Ovary (tissue), 9 donors: Measurements from ENCODE around the gene CROCC2. TPM values are rescaled to one million over a fixed set of nuclear protein-coding genes. Genes with fewer than 3 reads are reported as not detected.
A peak's percentile ranks its signal among the peaks of the same experiment; 100 is the strongest.

Experiments
- DNase-seq, 5 donors: peaks; one replicate each; pipeline ENCODE4 v3.0.0-alpha.2; 2019 to 2020
- H3K27ac ChIP-seq, 2 donors: fragments of 200-600 bp; one replicate each; pipeline versions ENCODE4 v1.5.1 to v1.8.0; 2019 to 2022
- H3K27me3 ChIP-seq: fragments of 200-600 bp; one replicate; pipeline ENCODE4 v1.8.0; 2022
- H3K36me3 ChIP-seq: fragments of 200-600 bp; sonication (generic); one replicate; pipeline ENCODE4 v1.5.1; 2019
- H3K4me1 ChIP-seq: one replicate; pipeline ENCODE4 v1.8.1; 2013; ENCODE audit warnings: mild to moderate bottlenecking, moderate library complexity; ENCODE audit not compliant: insufficient read depth
- H3K4me3 ChIP-seq: fragments of 200-600 bp; sonication (generic); one replicate; pipeline ENCODE4 v1.5.1; 2017
- H3K9me3 ChIP-seq, 2 donors: fragments of 200-600 bp in 1 of 2; sonication (generic) in 1 of 2; one replicate each; pipeline versions ENCODE4 v1.5.1 to v1.8.1; 2013 to 2019; ENCODE audit warnings: mild to moderate bottlenecking in 1 of 2, moderate library complexity in 1 of 2
- CTCF ChIP-seq, 3 donors: fragments of 450-650 bp in 2 of 3; fragments of 200-600 bp in 1 of 3; IDR thresholded peaks; one replicate each; pipeline versions ENCODE4 v1.5.1 to v1.8.0; 2016 to 2022; ENCODE audit warnings: antibody characterized with exemption in 3 of 3, mild to moderate bottlenecking in 1 of 3
- EP300 ChIP-seq: sonication (generic); formaldehyde crosslinking; IDR thresholded peaks from one replicate; pipeline ENCODE4 v1.6.1; 2017; ENCODE audit warnings: antibody characterized with exemption
- POLR2A ChIP-seq: fragments of 450-650 bp; IDR thresholded peaks from one replicate; pipeline ENCODE4 v1.6.1; 2017; ENCODE audit warnings: antibody characterized with exemption, mild to moderate bottlenecking, moderate library complexity
- WGBS, 3 donors: extraction: QIAGEN DNeasy Blood & Tissue Kit in 1 of 3; methylation state at CpG; one replicate each; pipeline versions ENCODE4 v1.1.5 to v1.1.7; 2013 to 2017; 5-methylcytosine and 5-hydroxymethylcytosine counted together
- intact Hi-C, 4 donors: fragments of 100-400 bp; cut with DNase I; formaldehyde crosslinking; loops; one replicate each; pipeline versions ENCODE4 v1.11.0 to v1.15.1; 2022 to 2023
- polyA plus RNA-seq, 2 donors: library from polyadenylated mRNA; stranded (reverse); fragments of 200-250 nt in 1 of 2; fragments of 350-450 nt in 1 of 2; fragmentation: Illumina TruSeq in 1 of 2; extraction: RNeasy Lipid Tissue Mini Kit (QIAGEN cat#74804) in 1 of 2; gene quantifications; one replicate each; pipeline ENCODE4 v1.2.3, GENCODE V29; 2013 to 2014
- total RNA-seq, 7 donors: library from RNA; depleted of rRNA in 2 of 7; stranded (reverse); fragments of >200 nt in 2 of 7; fragmentation: NEBNext Ultra II Directional in 3 of 7; extraction: Animal tissue kit (Norgen Biotek cat#: 25700) in 3 of 7; gene quantifications; one replicate each; pipeline versions ENCODE4 v1.1.0 to v1.2.4, GENCODE V29; 2016 to 2023
- donor health status: DM: no; HTN: no; CAD: no; lungs with moderate emphysema.
- donor health status: DM: no; HTN: no; CAD: no.
- donor health status: Bipolar disorder and iron deficiency.
- donor health status: DM: yes; HTN: yes; CAD: no.
- donor health status: DM: no; HTN: no; CAD: no.
- donor health status: DM: yes; HTN: yes; CAD: no.

CROCC2 gene
- total and polyA plus RNA-seq, 9 donors: 0.15 to 6.1 (median 1.5) TPM; not detected in 1

- peak overlapping the region; percentile 53 to 83 for H3K27ac ChIP-seq
- H3K4me3 ChIP-seq: no peak overlapping the region
- 7 to 10% (median 8%) methylated on average over 28 of the region's 28 CpGs for WGBS, 3 donors
- DNase-seq: peak; percentile 88 to 96 (median 94)
- no peaks in the 10 kb centered on the region for H3K27me3 ChIP-seq
- H3K9me3 ChIP-seq: no peaks in the 10 kb centered on the region
- intact Hi-C loops: loop anchor here in 2 of 4 donors (5.0 kb wide), 2 partner anchors 37 to 852 kb away; partner anchors contain the start of gene SNED1 (in 1 of the 2)
- H3K36me3 ChIP-seq: no peaks in the 10 kb centered on the region
- H3K4me1 ChIP-seq: peaks cover 35% of the 10 kb centered on the region
- TF ChIP-seq EP300: no peak
- peak in 1 of 3 donors; percentile 8 for TF ChIP-seq CTCF (IDR thresholded peaks at IDR 0.05)
Measured at GRCh38 chr2:240960309-240960970, 54.3 kb downstream of the CROCC2 start.

- DNase-seq: no peak
- Histone ChIP-seq H3K4me1 (peaks cover 35% of the 10 kb centered on the region), H3K9me3 (no peaks in the 10 kb centered on the region), H3K36me3 (no peaks in the 10 kb centered on the region), H3K27ac (peak overlapping the region in 1 of 2 donors; percentile 83), H3K4me3 (no peak overlapping the region), H3K27me3 (no peaks in the 10 kb centered on the region)
- TF ChIP-seq CTCF (IDR thresholded peaks at IDR 0.05) (no peak), POLR2A (no peak), EP300 (no peak)
- intact Hi-C loops: loop anchor here in 2 of 4 donors (5.0 kb wide), 2 partner anchors 36 to 851 kb away; partner anchors contain the start of gene SNED1 (in 1 of the 2)
- WGBS, 3 donors: 41 to 53% (median 41%) methylated on average over 27 of the region's 27 CpGs
Measured at GRCh38 chr2:240960971-240961876, 55.1 kb downstream of the CROCC2 start.

GRCh38 chr2:240961910-240962299 lies 55.8 kb downstream of the CROCC2 start:
- DNase-seq: peak in 3 of 5 donors; percentile 62 to 66 (median 65)
- H3K36me3 ChIP-seq: no peaks in the 10 kb centered on the region
- WGBS, 3 donors: 5 to 16% (median 6%) methylated on average over 12 of the region's 12 CpGs
- peak overlapping the region in 1 of 2 donors; percentile 87 for H3K27ac ChIP-seq
- TF ChIP-seq POLR2A: no peak
- no peak for TF ChIP-seq EP300
- no peak for TF ChIP-seq CTCF (IDR thresholded peaks at IDR 0.05)
- intact Hi-C loops: loop anchor here in 2 of 4 donors (5.0 kb wide), 2 partner anchors 35 to 850 kb away; partner anchors contain the start of gene SNED1 (in 1 of the 2)
- peaks cover 35% of the 10 kb centered on the region for H3K4me1 ChIP-seq
- no peaks in the 10 kb centered on the region for H3K27me3 ChIP-seq
- H3K4me3 ChIP-seq: no peak overlapping the region
- no peaks in the 10 kb centered on the region for H3K9me3 ChIP-seq

GRCh38 chr2:240962300-240963064 lies 56.3 kb downstream of the CROCC2 start:
- TF ChIP-seq CTCF (IDR thresholded peaks at IDR 0.05) (no peak), POLR2A (peak; percentile 36)
- Histone ChIP-seq H3K27ac (peak overlapping the region; percentile 37 to 87), H3K4me1 (peaks cover 35% of the 10 kb centered on the region), H3K4me3 (no peak overlapping the region), H3K27me3 (no peaks in the 10 kb centered on the region), H3K36me3 (no peaks in the 10 kb centered on the region), H3K9me3 (no peaks in the 10 kb centered on the region)
- DNase-seq: peak; percentile 92 to 95 (median 94)
- intact Hi-C loops: loop anchor here in 2 of 4 donors (5.0 kb wide), 2 partner anchors 35 to 850 kb away; partner anchors contain the start of gene SNED1 (in 1 of the 2)
- WGBS, 3 donors: 9 to 13% (median 11%) methylated on average over 23 to 29 of the region's 29 CpGs
